ENCODE results near the gene JAM3.

The JAM3 gene

GRCh38 chr11:134120143-134120850 lies 51.4 kb downstream of the JAM3 start:
- DNase-seq (ENCODE audit: low spot score in 2 of 2): no peak
- no peaks in the 10 kb centered on the region for H3K27me3 ChIP-seq (ENCODE audit: low read depth)
- no peak overlapping the region for H3K4me3 ChIP-seq
- H3K36me3 ChIP-seq (replicated peaks): no peaks in the 10 kb centered on the region; the same call in 1 of the 2 replicates
- peaks cover 2% of the 10 kb centered on the region for H3K4me1 ChIP-seq
- H3K9me3 ChIP-seq: no peaks in the 10 kb centered on the region
- in situ Hi-C loops (cut with MboI; ENCODE audit: low sequenced_read_pairs): no loop called here

GRCh38 chr11:134120921-134121526 lies 52.2 kb downstream of the JAM3 start:
- H3K27me3 ChIP-seq (ENCODE audit: low read depth): no peaks in the 10 kb centered on the region
- no peaks in the 10 kb centered on the region; the same call in 1 of the 2 replicates for H3K36me3 ChIP-seq (replicated peaks)
- H3K4me3 ChIP-seq: no peak overlapping the region
- no peaks in the 10 kb centered on the region; the same call in none of the 2 replicates for H3K4me1 ChIP-seq
- in situ Hi-C loops (cut with MboI; ENCODE audit: low sequenced_read_pairs): no loop called here
- no peak for DNase-seq (ENCODE audit: low spot score in 2 of 2)
- no peaks in the 10 kb centered on the region for H3K9me3 ChIP-seq

- Histone ChIP-seq H3K4me3 (no peak overlapping the region), H3K9me3 (no peaks in the 10 kb centered on the region), H3K4me1 (no peaks in the 10 kb centered on the region), H3K27me3 (ENCODE audit: low read depth) (no peaks in the 10 kb centered on the region), H3K36me3 (replicated peaks) (peaks cover 4% of the 10 kb centered on the region)
- no peak for DNase-seq (ENCODE audit: low spot score in 2 of 2)
- in situ Hi-C loops (cut with MboI; ENCODE audit: low sequenced_read_pairs): no loop called here
Measured at GRCh38 chr11:134124660-134125451, 56.0 kb downstream of the JAM3 start.

- no peak for DNase-seq (ENCODE audit: low spot score in 2 of 2)
- in situ Hi-C loops (cut with MboI; ENCODE audit: low sequenced_read_pairs): no loop called here
- Histone ChIP-seq H3K4me1 (no peaks in the 10 kb centered on the region), H3K9me3 (peaks cover 3% of the 10 kb centered on the region; the same call in 1 of the 2 replicates), H3K4me3 (no peak overlapping the region), H3K27me3 (ENCODE audit: low read depth) (no peaks in the 10 kb centered on the region), H3K36me3 (replicated peaks) (peaks cover 4% of the 10 kb centered on the region)
Measured at GRCh38 chr11:134125507-134125906, 56.6 kb downstream of the JAM3 start.

- H3K27me3 ChIP-seq (ENCODE audit: low read depth): no peaks in the 10 kb centered on the region
- H3K4me1 ChIP-seq: no peaks in the 10 kb centered on the region
- in situ Hi-C loops (cut with MboI; ENCODE audit: low sequenced_read_pairs): no loop called here
- H3K36me3 ChIP-seq (replicated peaks): peaks cover 4% of the 10 kb centered on the region; the same call in 1 of the 2 replicates
- H3K9me3 ChIP-seq: peaks cover 7% of the 10 kb centered on the region; the same call in 1 of the 2 replicates
- no peak for DNase-seq (ENCODE audit: low spot score in 2 of 2)
- H3K4me3 ChIP-seq: no peak overlapping the region
Measured at GRCh38 chr11:134126217-134126822, 57.4 kb downstream of the JAM3 start.

- no peaks in the 10 kb centered on the region for H3K4me1 ChIP-seq
- H3K9me3 ChIP-seq: peaks cover 16% of the 10 kb centered on the region; the same call in 1 of the 2 replicates
- no peaks in the 10 kb centered on the region for H3K27me3 ChIP-seq (ENCODE audit: low read depth)
- DNase-seq (ENCODE audit: low spot score in 2 of 2): no peak
- peaks cover 3% of the 10 kb centered on the region; the same call in 1 of the 2 replicates for H3K36me3 ChIP-seq (replicated peaks)
- in situ Hi-C loops (cut with MboI; ENCODE audit: low sequenced_read_pairs): no loop called here
- no peak overlapping the region for H3K4me3 ChIP-seq
Measured at GRCh38 chr11:134131628-134132244, 62.9 kb downstream of the JAM3 start.

- in situ Hi-C loops (cut with MboI; ENCODE audit: low sequenced_read_pairs): no loop called here
- no peak for DNase-seq (ENCODE audit: low spot score in 2 of 2)
- Histone ChIP-seq H3K4me3 (no peak overlapping the region), H3K27me3 (ENCODE audit: low read depth) (no peaks in the 10 kb centered on the region), H3K9me3 (peaks cover 16% of the 10 kb centered on the region; the same call in 1 of the 2 replicates), H3K4me1 (no peaks in the 10 kb centered on the region), H3K36me3 (replicated peaks) (no peaks in the 10 kb centered on the region)
Measured at GRCh38 chr11:134132808-134133207, 63.9 kb downstream of the JAM3 start.

GRCh38 chr11:134134167-134134566 lies 65.3 kb downstream of the JAM3 start:
- H3K4me3 ChIP-seq: no peak overlapping the region
- H3K9me3 ChIP-seq: peaks cover 16% of the 10 kb centered on the region; the same call in 1 of the 2 replicates
- H3K36me3 ChIP-seq (replicated peaks): no peaks in the 10 kb centered on the region
- DNase-seq (ENCODE audit: low spot score in 2 of 2): no peak
- no peaks in the 10 kb centered on the region for H3K27me3 ChIP-seq (ENCODE audit: low read depth)
- in situ Hi-C loops (cut with MboI; ENCODE audit: low sequenced_read_pairs): no loop called here
- H3K4me1 ChIP-seq: no peaks in the 10 kb centered on the region

- Histone ChIP-seq H3K4me1 (no peaks in the 10 kb centered on the region), H3K27me3 (ENCODE audit: low read depth) (no peaks in the 10 kb centered on the region), H3K4me3 (no peak overlapping the region), H3K36me3 (replicated peaks) (peaks cover 20% of the 10 kb centered on the region), H3K9me3 (no peaks in the 10 kb centered on the region)
- no peak for DNase-seq (ENCODE audit: low spot score in 2 of 2)
- in situ Hi-C loops (cut with MboI; ENCODE audit: low sequenced_read_pairs): no loop called here
Measured at GRCh38 chr11:134138376-134138775, 69.5 kb downstream of the JAM3 start.

GRCh38 chr11:134139303-134139872 lies 70.5 kb downstream of the JAM3 start:
- in situ Hi-C loops (cut with MboI; ENCODE audit: low sequenced_read_pairs): no loop called here
- no peaks in the 10 kb centered on the region for H3K27me3 ChIP-seq (ENCODE audit: low read depth)
- no peak for DNase-seq (ENCODE audit: low spot score in 2 of 2)
- no peaks in the 10 kb centered on the region for H3K9me3 ChIP-seq
- no peak overlapping the region for H3K4me3 ChIP-seq
- no peaks in the 10 kb centered on the region for H3K4me1 ChIP-seq
- peaks cover 29% of the 10 kb centered on the region for H3K36me3 ChIP-seq (replicated peaks)

- peak; percentile 63 to 77 for DNase-seq (ENCODE audit: low spot score in 2 of 2)
- Histone ChIP-seq H3K9me3 (no peaks in the 10 kb centered on the region), H3K4me3 (no peak overlapping the region), H3K4me1 (no peaks in the 10 kb centered on the region), H3K36me3 (replicated peaks) (peaks cover 34% of the 10 kb centered on the region), H3K27me3 (ENCODE audit: low read depth) (no peaks in the 10 kb centered on the region)
- in situ Hi-C loops (cut with MboI; ENCODE audit: low sequenced_read_pairs): loop anchor here (5.0 kb wide), 2 partner anchors 93 to 213 kb away; no protein-coding TSS in a partner anchor
Measured at GRCh38 chr11:134139873-134140331, 71.0 kb downstream of the JAM3 start.

GRCh38 chr11:134140961-134141490 lies 72.2 kb downstream of the JAM3 start:
- peaks cover 45% of the 10 kb centered on the region for H3K36me3 ChIP-seq (replicated peaks)
- H3K27me3 ChIP-seq (ENCODE audit: low read depth): no peaks in the 10 kb centered on the region
- no peak for DNase-seq (ENCODE audit: low spot score in 2 of 2)
- in situ Hi-C loops (cut with MboI; ENCODE audit: low sequenced_read_pairs): loop anchor here (5.0 kb wide), 2 partner anchors 94 to 214 kb away; no protein-coding TSS in a partner anchor
- H3K9me3 ChIP-seq: no peaks in the 10 kb centered on the region
- H3K4me1 ChIP-seq: no peaks in the 10 kb centered on the region
- H3K4me3 ChIP-seq: no peak overlapping the region

Measured in HAP-1 (cell line).